Skeletal muscle cell (primary cell): ENCODE measurements around the gene SHLD1.
"Not testable (repeated sequence)": the region's sequence is repeated elsewhere in the genome, so short reads cannot be mapped to it uniquely, and the experiment has no call there.

Source experiments
- DNase-seq: peaks from one replicate; pipeline ENCODE4 v3.0.0-alpha.2; 2010; ENCODE audit warnings: low read depth
- H3K4me3 ChIP-seq: 2 replicates; pipeline ENCODE4 v1.5.1; 2011; ENCODE audit warnings: low read depth, mild to moderate bottlenecking, control low read depth, low read length, moderate library complexity

The SHLD1 gene

DNA sequence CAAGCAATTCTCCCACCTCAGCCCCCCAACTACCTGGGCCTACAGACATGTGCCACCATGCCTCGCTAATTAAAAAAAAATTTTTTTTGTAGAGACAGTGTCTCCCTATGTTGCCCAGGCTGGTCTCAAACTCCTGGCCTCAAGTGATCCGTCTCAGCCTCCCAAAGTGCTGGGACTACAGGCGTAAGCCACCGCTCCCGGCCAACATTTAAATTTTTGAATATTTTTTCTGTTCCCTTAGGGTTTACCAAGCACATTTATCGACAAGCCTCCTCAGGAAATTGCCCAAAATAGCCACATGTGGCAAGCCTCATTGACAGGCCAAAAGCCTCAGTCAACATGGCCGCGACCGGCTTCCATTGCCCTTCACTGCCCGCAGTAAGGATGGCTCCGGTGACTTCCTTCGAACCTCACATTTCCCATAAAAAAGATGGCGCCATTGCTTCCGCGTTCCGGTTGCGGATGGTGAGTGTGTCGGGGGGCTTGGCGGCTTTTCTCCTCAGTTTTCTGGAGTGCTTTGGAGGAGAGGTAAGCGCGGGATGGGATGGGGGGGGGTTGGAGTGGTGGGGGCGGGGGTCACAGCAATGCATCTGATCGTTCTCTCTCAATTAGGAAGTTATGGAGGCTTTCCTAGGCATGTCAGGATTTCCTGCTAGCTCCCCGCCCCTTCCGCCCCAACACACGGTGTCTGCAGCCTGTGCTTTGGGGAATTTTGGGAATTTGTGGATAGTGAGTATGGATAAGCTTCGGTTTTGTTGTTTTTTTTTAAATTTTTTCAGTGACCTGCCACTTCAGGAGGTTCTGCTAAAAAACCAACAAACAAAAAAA, at the start of gene SHLD1:
Gene SHLD1 (plus strand): TSS at position 450 of the 828 bp plus-strand sequence. CDS start 22,465 bp downstream, outside the sequence.
- H3K4me3 ChIP-seq: peak within 1 kb of the TSS; percentile 46

GRCh38 chr20:5702339-5702738, 47.9 kb upstream of the SHLD1 start:
- DNase-seq, H3K4me3 ChIP-seq: not testable (repeated sequence)

More for the DNA sequence above, at the start of gene SHLD1:
- peak; percentile 62 for DNase-seq

DNA sequence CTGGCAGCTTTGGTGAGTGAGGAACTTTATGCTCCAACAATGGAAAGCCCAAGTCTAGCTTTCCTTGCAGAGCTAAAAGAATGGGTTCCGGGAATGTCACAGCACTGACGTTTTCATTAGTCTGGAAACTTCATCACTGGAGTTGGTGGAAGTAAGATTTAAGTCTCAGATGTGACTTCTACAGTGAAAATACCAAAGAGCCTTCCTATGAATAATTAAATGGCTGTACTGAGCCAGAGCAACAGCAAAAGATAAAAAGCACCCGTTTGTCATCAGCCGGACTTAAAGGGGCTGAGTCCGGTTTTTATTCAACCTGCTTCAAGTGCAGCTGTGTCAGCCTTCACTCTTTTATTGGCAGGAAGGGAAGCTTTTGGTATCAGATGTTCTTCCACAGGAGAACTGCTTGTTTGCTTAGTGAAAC, 46.5 kb upstream of the SHLD1 start:
- H3K4me3 ChIP-seq: no peak overlapping the region
- DNase-seq: no peak

GRCh38 chr20:5705827-5706226, 44.4 kb upstream of the SHLD1 start:
- no peak for DNase-seq
- no peak overlapping the region for H3K4me3 ChIP-seq

- H3K4me3 ChIP-seq: no peak overlapping the region
- DNase-seq: no peak
Measured at GRCh38 chr20:5706797-5707196, 43.4 kb upstream of the SHLD1 start.

GRCh38 chr20:5710551-5710950, 39.6 kb upstream of the SHLD1 start:
- DNase-seq: no peak
- no peak overlapping the region for H3K4me3 ChIP-seq

- no peak for DNase-seq
- no peak overlapping the region for H3K4me3 ChIP-seq
Measured at GRCh38 chr20:5714261-5715041, 35.8 kb upstream of the SHLD1 start.

GRCh38 chr20:5715071-5715841, 34.9 kb upstream of the SHLD1 start:
- no peak for DNase-seq
- no peak overlapping the region for H3K4me3 ChIP-seq

GRCh38 chr20:5716953-5717352, 33.2 kb upstream of the SHLD1 start:
- no peak for DNase-seq
- no peak overlapping the region for H3K4me3 ChIP-seq

- no peak for DNase-seq
- H3K4me3 ChIP-seq: no peak overlapping the region
Measured at GRCh38 chr20:5718896-5719595, 31.2 kb upstream of the SHLD1 start.

GRCh38 chr20:5719861-5720403, 30.3 kb upstream of the SHLD1 start:
- no peak overlapping the region for H3K4me3 ChIP-seq
- DNase-seq: peak; percentile 46

- no peak overlapping the region for H3K4me3 ChIP-seq
- DNase-seq: no peak
Measured at GRCh38 chr20:5720696-5721095, 29.5 kb upstream of the SHLD1 start.

DNA sequence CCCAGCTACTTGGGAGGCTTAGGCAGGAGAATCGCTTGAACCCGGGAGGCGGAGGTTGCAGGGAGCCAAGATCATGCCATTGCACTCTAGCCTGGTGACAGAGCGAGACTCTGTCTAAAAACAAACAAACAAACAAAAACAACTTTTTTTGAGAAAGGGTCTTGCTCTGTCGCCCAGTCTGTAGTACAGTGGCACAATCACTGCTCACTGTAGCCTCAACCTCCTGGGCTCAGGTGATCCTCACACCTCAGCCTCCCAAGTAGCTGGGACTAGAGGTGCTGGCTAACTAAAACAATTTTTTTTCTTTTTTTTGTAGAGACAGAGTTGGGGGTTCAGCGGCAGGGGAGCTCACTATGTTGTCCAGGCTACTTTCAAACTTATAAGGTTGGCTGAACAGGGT, 28.8 kb upstream of the SHLD1 start:
- not testable (repeated sequence) for DNase-seq, H3K4me3 ChIP-seq

GRCh38 chr20:5722927-5723326, 27.3 kb upstream of the SHLD1 start:
- no peak for DNase-seq
- H3K4me3 ChIP-seq: no peak overlapping the region

GRCh38 chr20:5725183-5725463, 25.1 kb upstream of the SHLD1 start:
- not testable (repeated sequence) for H3K4me3 ChIP-seq, DNase-seq

GRCh38 chr20:5727018-5727515, 23.1 kb upstream of the SHLD1 start:
- no peak for DNase-seq
- no peak overlapping the region for H3K4me3 ChIP-seq

GRCh38 chr20:5729348-5729747, 20.9 kb upstream of the SHLD1 start:
- H3K4me3 ChIP-seq: no peak overlapping the region
- no peak for DNase-seq

DNA sequence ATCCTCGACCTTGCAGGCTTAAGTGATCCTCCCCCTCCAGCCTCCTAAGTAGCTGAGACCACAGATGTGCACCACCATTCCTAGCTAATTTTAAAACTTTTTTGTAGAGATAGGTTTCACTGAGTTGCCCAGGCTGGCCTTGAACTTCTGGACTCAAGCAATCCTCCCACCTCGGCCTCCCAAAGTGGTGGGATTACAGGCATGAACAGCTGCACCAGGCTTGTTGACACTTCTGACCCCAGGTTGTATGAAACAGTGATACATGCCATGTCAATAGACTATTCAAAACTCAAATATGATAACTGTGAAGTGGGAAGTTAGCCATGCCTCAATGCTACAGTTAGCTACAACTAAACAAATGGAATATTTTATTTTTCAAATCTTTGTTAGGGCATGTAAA, 20.1 kb upstream of the SHLD1 start:
- no peak overlapping the region for H3K4me3 ChIP-seq
- no peak for DNase-seq

DNA sequence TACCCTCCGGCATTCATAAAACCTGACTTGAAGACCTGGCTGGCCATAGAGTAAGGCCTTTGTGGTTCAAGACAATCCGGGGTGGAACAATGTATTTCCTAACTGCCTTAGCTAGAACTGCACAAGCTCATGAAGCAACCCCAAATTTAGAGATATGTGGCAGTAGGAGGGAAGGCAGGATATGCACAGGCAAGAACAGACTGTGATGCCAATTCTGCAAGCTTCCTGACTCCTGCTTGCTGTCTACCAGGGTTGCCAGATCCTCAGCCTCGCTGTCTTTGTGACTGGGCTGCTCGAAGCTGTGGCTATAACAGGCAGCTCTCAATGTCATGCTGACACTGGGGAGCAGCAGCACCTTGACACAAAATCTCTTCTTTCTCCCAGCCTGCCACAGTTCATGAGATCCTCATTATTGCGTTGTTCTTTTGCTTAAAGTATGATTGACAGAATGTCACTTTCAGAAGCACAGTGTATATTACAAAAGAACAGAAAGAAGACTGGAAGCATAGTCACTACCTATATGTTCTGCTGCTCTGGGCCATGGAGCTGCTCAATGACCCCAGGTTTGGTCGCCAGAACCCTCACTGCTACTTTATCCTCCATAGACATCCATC, 18.3 kb upstream of the SHLD1 start:
- H3K4me3 ChIP-seq: no peak overlapping the region
- DNase-seq: no peak
